A673 (cell line): Measurements from ENCODE around the gene EPRS1. TPM values are rescaled to one million over a fixed set of nuclear protein-coding genes. Genes with fewer than 3 reads are reported as not detected.
"Not testable (repeated sequence)": the region's sequence is repeated elsewhere in the genome, so short reads cannot be mapped to it uniquely, and the experiment has no call there.

Experiments
- BruUV-seq: library from RNA; stranded (reverse); fragments of 400-500 nt; replicated peaks from 2 replicates; lab custom pipeline; 2021; lab: Mats Ljungman, UMichigan
- CTCF ChIA-PET: fragments of 300-600 bp; sonication (Branson Sonifier 250); formaldehyde crosslinking; loops from one replicate; lab custom pipeline; 2022; ENCODE audit warnings: antibody characterized with exemption; lab: Charles Lee
- POLR2A ChIA-PET: fragments of 300-600 bp; sonication (Branson Sonifier 250); formaldehyde crosslinking; loops from one replicate; lab custom pipeline; 2022; ENCODE audit warnings: antibody characterized with exemption; ENCODE audit not compliant: low non-redundant PET; lab: Charles Lee
- DNase-seq: peaks from one replicate; pipeline ENCODE4 v3.0.0-alpha.2; 2015; ENCODE audit warnings: low spot score
- H3K27ac ChIP-seq: fragments of 200-600 bp; sonication (generic); 2 replicates; pipeline ENCODE4 v1.5.1; 2016; ENCODE audit warnings: mixed run types, low read depth, mild to moderate bottlenecking, mixed read lengths, antibody characterized with exemption, low read length; ENCODE audit not compliant: poor library complexity, severe bottlenecking
- H3K27me3 ChIP-seq: fragments of 200-600 bp; sonication (generic); replicated peaks from 2 replicates; pipeline ENCODE4 v1.6.1; 2017; ENCODE audit warnings: mixed run types, low read depth, mild to moderate bottlenecking, mixed read lengths, antibody characterized with exemption, low read length; ENCODE audit not compliant: insufficient read depth, poor library complexity
- H3K36me3 ChIP-seq: fragments of 200-600 bp; sonication (generic); 2 replicates; pipeline ENCODE4 v1.6.1; 2016; ENCODE audit warnings: mixed run types, mild to moderate bottlenecking, mixed read lengths, antibody characterized with exemption, low read length; ENCODE audit not compliant: insufficient read depth, poor library complexity, severe bottlenecking
- H3K4me1 ChIP-seq: fragments of 200-600 bp; sonication (generic); 2 replicates; pipeline ENCODE4 v1.6.1; 2017; ENCODE audit warnings: mixed run types, mild to moderate bottlenecking, mixed read lengths, antibody characterized with exemption, low read length; ENCODE audit not compliant: insufficient read depth, poor library complexity, severe bottlenecking
- H3K4me3 ChIP-seq: fragments of 200-600 bp; sonication (generic); 2 replicates; pipeline ENCODE4 v1.5.1; 2016; ENCODE audit warnings: low read depth, mixed run types, mild to moderate bottlenecking, mixed read lengths, low read length; ENCODE audit not compliant: poor library complexity, severe bottlenecking
- H3K9me3 ChIP-seq: fragments of 200-600 bp; sonication (generic); 2 replicates; pipeline ENCODE4 v1.6.1; 2016; ENCODE audit warnings: mixed run types, low read depth, mild to moderate bottlenecking, mixed read lengths, antibody characterized with exemption, low read length; ENCODE audit not compliant: poor library complexity, severe bottlenecking
- CTCF ChIP-seq: fragments of 300-800, 200-600 bp; sonication (generic); conservative IDR thresholded peaks from 2 replicates; pipeline ENCODE4 v1.5.1; 2017; ENCODE audit warnings: low read depth, mild to moderate bottlenecking, antibody characterized with exemption, low read length, moderate library complexity, mixed read lengths
- EZH2 ChIP-seq: fragments of 200-600 bp; sonication (generic); IDR thresholded peaks from 2 replicates; pipeline ENCODE4 v1.6.1; 2017; ENCODE audit warnings: borderline replicate concordance, low read depth, mild to moderate bottlenecking, mixed read lengths, antibody characterized with exemption, low read length; ENCODE audit not compliant: poor library complexity, severe bottlenecking
- intact Hi-C: fragments of 100-400 bp; cut with micrococcal nuclease; formaldehyde crosslinking; loops from one replicate; pipeline ENCODE4 v1.10.0; 2022; ENCODE audit not compliant: unreplicated experiment
- total RNA-seq: library from RNA; stranded (reverse); gene quantifications from 2 replicates; pipeline ENCODE4 v1.2.3, GENCODE V29; 2021

The EPRS1 gene
- total RNA-seq, 1 experiment from 2014 or later, result 138 TPM

- H3K4me3 ChIP-seq, H3K27ac ChIP-seq, intact Hi-C loops, H3K36me3 ChIP-seq, POLR2A ChIA-PET, BruUV-seq, H3K4me1 ChIP-seq, H3K27me3 ChIP-seq, H3K9me3 ChIP-seq, CTCF ChIA-PET: not testable (repeated sequence)
- peak; percentile 27; the same call in 1 of the 2 replicates for TF ChIP-seq CTCF
- peak; percentile 13 for DNase-seq
Observed at GRCh38 chr1:220086261-220086686, 40.0 kb upstream of the EPRS1 start.

DNA sequence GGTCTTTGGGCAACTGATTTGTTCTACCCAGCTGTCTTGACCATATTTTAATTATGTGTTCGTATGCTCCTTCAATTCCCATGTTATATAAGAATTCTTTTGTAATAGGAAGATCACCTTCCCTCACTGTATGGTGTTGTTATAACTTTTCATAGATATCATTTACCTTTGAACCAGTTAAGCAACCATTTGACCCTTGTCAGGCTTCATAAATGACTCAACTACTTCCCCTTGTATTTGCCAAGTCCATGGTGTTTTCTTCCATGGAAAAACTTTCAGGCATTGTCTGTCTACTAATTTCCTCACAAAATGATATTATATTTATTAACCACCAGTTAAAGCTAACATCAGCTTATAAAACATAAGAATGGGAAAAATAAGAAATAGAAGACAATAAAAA lies 38.2 kb upstream of the EPRS1 start:
- Histone ChIP-seq H3K4me3 (no peak overlapping the region), H3K27me3 (no peaks in the 10 kb centered on the region), H3K4me1 (no peaks in the 10 kb centered on the region), H3K36me3 (no peaks in the 10 kb centered on the region), H3K27ac (no peak overlapping the region), H3K9me3 (no peaks in the 10 kb centered on the region)
- TF ChIP-seq CTCF (no peak), EZH2 (no peak)
- intact Hi-C loops, result no loop called here
- DNase-seq, result no peak
- CTCF ChIA-PET, result no interaction called here
- POLR2A ChIA-PET, result no interaction called here
- BruUV-seq, result no TSS peak

GRCh38 chr1:220077887-220078286 lies 31.6 kb upstream of the EPRS1 start:
- H3K9me3 ChIP-seq, result no peaks in the 10 kb centered on the region
- no peak overlapping the region for H3K4me3 ChIP-seq
- no peaks in the 10 kb centered on the region for H3K36me3 ChIP-seq
- no TSS peak for BruUV-seq
- H3K4me1 ChIP-seq, result no peaks in the 10 kb centered on the region
- H3K27ac ChIP-seq, result no peak overlapping the region
- intact Hi-C loops, result no loop called here
- no peaks in the 10 kb centered on the region for H3K27me3 ChIP-seq
- TF ChIP-seq EZH2 (no peak), CTCF (no peak)
- POLR2A ChIA-PET, result no interaction called here
- CTCF ChIA-PET, result no interaction called here
- no peak for DNase-seq
